ENCODE results near the gene XYLT1. TPM values are rescaled to one million over a fixed set of nuclear protein-coding genes. Genes with fewer than 3 reads are reported as not detected.

Gene XYLT1
- total and polyA plus RNA-seq, 10 of the 15 experiments (the other 5 are each of a cell fraction or from before 2014, with no cell fraction given): 0.88 to 14.8 (median 5.8) TPM

GRCh38 chr16:17238285-17239028, 232.3 kb downstream of the XYLT1 start (continued):
- TF ChIP-seq ZNF622 (IDR thresholded peaks at IDR 0.05) (no peak), IRF4 (IDR thresholded peaks at IDR 0.05; ENCODE audit: low read depth, low read length) (peak; percentile 54; the same call in 1 of the 2 replicates), LARP7 (IDR thresholded peaks at IDR 0.05) (no peak), CEBPZ (IDR thresholded peaks at IDR 0.05; ENCODE audit: low read depth, low read length) (no peak), NRF1 (conservative IDR thresholded peaks at IDR 0.05; ENCODE audit: low read depth, low read length) (no peak), STAT1 (conservative IDR thresholded peaks at IDR 0.05) (no peak), SIN3A (IDR thresholded peaks at IDR 0.05; ENCODE audit: low read depth, low read length) (no peak), BCL11A (IDR thresholded peaks at IDR 0.05; ENCODE audit: low read depth, low read length) (peak; percentile 76), PBX3 (IDR thresholded peaks at IDR 0.05; ENCODE audit: insufficient replicate concordance, low read depth, low read length) (peak; percentile 9), IKZF1 (conservative IDR thresholded peaks at IDR 0.05) (peak; percentile 35; the same call in 1 of the 2 replicates), ATF2 (IDR thresholded peaks at IDR 0.05; ENCODE audit: low read length) (no peak), TARDBP (IDR thresholded peaks at IDR 0.05; ENCODE audit: borderline replicate concordance) (no peak), ZNF687 (IDR thresholded peaks at IDR 0.05) (no peak), CUX1 (IDR thresholded peaks at IDR 0.05; ENCODE audit: insufficient replicate concordance, low read depth, low read length) (no peak)

Measured in GM12878 (cell line).